NCI-H1092 (cell line): ENCODE measurements around the gene PPFIBP1.
"Not testable (repeated sequence)": the region's sequence is repeated elsewhere in the genome, so short reads cannot be mapped to it uniquely, and the experiment has no call there.

Source experiments
- DNase-seq: peaks from one replicate; lab custom pipeline; 2025; lab: John Stamatoyannopoulos, UW

Gene PPFIBP1

GRCh38 chr12:27542628-27543027 is 18.6 kb downstream of the PPFIBP1 start:
- DNase-seq = no peak

- not testable (repeated sequence) for DNase-seq
These were observed 20.9 kb downstream of the PPFIBP1 start for GRCh38 chr12:27544858-27545257.

GRCh38 chr12:27545665-27546064 is 21.7 kb downstream of the PPFIBP1 start:
- DNase-seq = no peak

GRCh38 chr12:27547592-27547991 is 23.6 kb downstream of the PPFIBP1 start:
- DNase-seq = no peak

GRCh38 chr12:27548301-27549199 is 24.5 kb downstream of the PPFIBP1 start:
- no peak for DNase-seq

GRCh38 chr12:27549236-27549800 is 25.3 kb downstream of the PPFIBP1 start:
- no peak for DNase-seq

- DNase-seq = peak; percentile 16
These were observed 26.0 kb downstream of the PPFIBP1 start for GRCh38 chr12:27549801-27550652.

- no peak for DNase-seq
These were observed 26.6 kb downstream of the PPFIBP1 start for GRCh38 chr12:27550653-27550975.

- no peak for DNase-seq
These were observed 27.3 kb downstream of the PPFIBP1 start for GRCh38 chr12:27551172-27551840.

GRCh38 chr12:27552235-27552634 is 28.2 kb downstream of the PPFIBP1 start:
- DNase-seq = no peak

GRCh38 chr12:27552886-27553560 is 29.0 kb downstream of the PPFIBP1 start:
- no peak for DNase-seq

GRCh38 chr12:27553941-27554340 is 29.9 kb downstream of the PPFIBP1 start:
- no peak for DNase-seq

GRCh38 chr12:27554421-27555186 is 30.6 kb downstream of the PPFIBP1 start:
- no peak for DNase-seq

- DNase-seq = no peak
These were observed 31.4 kb downstream of the PPFIBP1 start for GRCh38 chr12:27555361-27555760.

GRCh38 chr12:27555925-27556778 is 32.1 kb downstream of the PPFIBP1 start:
- no peak for DNase-seq

GRCh38 chr12:27560126-27560525 is 36.1 kb downstream of the PPFIBP1 start:
- no peak for DNase-seq

- no peak for DNase-seq
These were observed 37.7 kb downstream of the PPFIBP1 start for GRCh38 chr12:27561535-27562350.

GRCh38 chr12:27564612-27565213 is 40.7 kb downstream of the PPFIBP1 start:
- DNase-seq = no peak

GRCh38 chr12:27566159-27566558 is 42.2 kb downstream of the PPFIBP1 start:
- no peak for DNase-seq
